Activated T-helper 1 cell treated with anti-CD3 and anti-CD28 coated beads, Interleukin-12 subunit alpha, Interleukin-12 subunit beta, Interleukin-2, Interleukin-4 antibody, amounts not matched to agents 30 ng/mL and 10 ng/mL and 1 ng/mL, durations not matched to agents 14 hours and 24 hours and 36 hours (primary cell): ENCODE data around the gene TBC1D16. TPM values are rescaled to one million over a fixed set of nuclear protein-coding genes. Genes with fewer than 3 reads are reported as not detected.

ENCODE experiments used
- DNase-seq: peaks from one replicate; pipeline ENCODE4 v3.0.0; 2021; ENCODE audit warnings: low spot score
- H3K27ac Mint-ChIP-seq: one replicate; pipeline ENCODE4 v1.8.0; 2021; ENCODE audit warnings: mild to moderate bottlenecking, mixed read lengths
- H3K27me3 Mint-ChIP-seq: one replicate; pipeline ENCODE4 v1.8.0; 2022; ENCODE audit warnings: mild to moderate bottlenecking, moderate library complexity, mixed read lengths; ENCODE audit not compliant: insufficient read depth
- H3K36me3 Mint-ChIP-seq: one replicate; pipeline ENCODE4 v1.8.0; 2021; ENCODE audit warnings: low read depth, mixed read lengths
- H3K4me1 Mint-ChIP-seq: one replicate; pipeline ENCODE4 v1.8.0; 2021; ENCODE audit warnings: low read depth, mixed read lengths
- H3K4me3 Mint-ChIP-seq: one replicate; pipeline ENCODE4 v1.8.0; 2021; ENCODE audit warnings: mild to moderate bottlenecking, moderate library complexity, mixed read lengths
- H3K9me3 Mint-ChIP-seq: one replicate; pipeline ENCODE4 v1.8.0; 2021; ENCODE audit warnings: mixed read lengths
- intact Hi-C: fragments of 100-400 bp; cut with micrococcal nuclease; formaldehyde crosslinking; loops from one replicate; pipeline ENCODE4 v1.15.1; 2024
- total RNA-seq: library from RNA; stranded (reverse); gene quantifications from 2 replicates; pipeline ENCODE4 v1.2.3, GENCODE V29; 2022

Gene TBC1D16
- total RNA-seq, 1 donor from 2014 or later = 1.9 TPM

DNA sequence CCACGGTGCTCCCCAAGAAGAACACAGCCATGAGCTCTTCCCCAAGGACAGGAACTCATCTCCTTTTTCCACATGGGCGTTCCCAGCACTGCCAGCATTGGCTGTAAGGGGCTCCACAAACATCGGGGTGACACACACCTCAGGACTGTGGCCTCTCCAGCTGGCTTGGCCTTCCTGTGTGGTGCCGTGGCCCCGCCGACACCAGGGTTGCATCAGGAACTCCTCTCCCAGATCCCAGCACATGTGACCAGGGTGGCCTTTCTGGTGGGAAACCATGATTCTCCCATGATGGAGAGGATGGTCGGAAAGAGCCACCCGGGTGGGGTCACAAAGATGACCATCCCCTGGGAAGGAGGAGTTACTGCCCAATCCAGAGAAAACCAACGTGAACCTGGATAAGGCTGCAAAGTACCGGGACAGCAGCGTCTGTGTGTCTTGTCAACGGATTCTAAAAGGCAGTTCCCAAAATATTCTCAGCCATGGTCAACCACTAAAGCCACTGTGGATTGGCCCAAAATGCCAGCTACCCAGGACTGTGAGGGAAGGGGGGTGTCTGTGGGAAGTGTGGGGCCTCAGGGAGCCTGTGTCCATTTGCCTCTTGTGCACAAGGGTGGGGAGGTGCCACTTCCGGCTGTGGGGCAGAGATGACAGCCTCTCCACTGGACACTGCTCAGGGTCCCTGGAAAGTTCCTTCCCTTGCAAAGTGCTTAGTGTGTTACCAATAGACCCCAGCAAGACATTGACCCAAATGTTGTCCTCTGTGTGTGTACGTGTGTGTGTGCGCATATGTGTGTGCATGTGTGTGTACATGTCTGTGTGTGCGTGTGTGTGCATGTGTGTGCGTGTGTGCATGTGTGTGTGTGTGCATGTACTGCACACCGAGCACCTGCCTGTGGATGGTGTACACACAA is 118.4 kb downstream of the TBC1D16 start:
- intact Hi-C loops = no loop called here
- peaks cover 7% of the 10 kb centered on the region for H3K27me3 Mint-ChIP-seq
- H3K9me3 Mint-ChIP-seq = no peaks in the 10 kb centered on the region
- H3K4me1 Mint-ChIP-seq = no peaks in the 10 kb centered on the region
- H3K4me3 Mint-ChIP-seq = no peak overlapping the region
- no peak overlapping the region for H3K27ac Mint-ChIP-seq
- no peak for DNase-seq
- no peaks in the 10 kb centered on the region for H3K36me3 Mint-ChIP-seq

DNA sequence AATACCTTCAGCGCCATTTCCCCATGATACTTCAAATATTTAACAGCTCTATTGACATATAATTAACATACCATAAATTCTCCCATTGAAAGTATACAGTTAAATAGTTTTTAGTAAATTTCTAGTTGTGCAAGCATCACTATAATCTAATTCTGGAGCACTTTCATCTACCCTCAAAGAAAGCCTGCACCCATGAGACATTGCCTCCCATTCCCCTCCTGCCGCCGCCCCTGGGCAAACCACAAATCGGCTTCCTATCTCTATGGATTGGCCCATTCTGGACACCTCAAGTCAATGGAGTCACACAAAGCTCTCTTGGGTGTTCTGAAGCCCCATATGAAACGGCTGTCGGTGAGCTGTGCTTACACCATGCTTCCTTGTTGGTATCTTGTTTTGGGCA is 119.2 kb downstream of the TBC1D16 start:
- Mint-ChIP-seq H3K9me3 (no peaks in the 10 kb centered on the region), H3K4me3 (no peak overlapping the region), H3K4me1 (no peaks in the 10 kb centered on the region), H3K36me3 (no peaks in the 10 kb centered on the region), H3K27me3 (peaks cover 7% of the 10 kb centered on the region), H3K27ac (no peak overlapping the region)
- intact Hi-C loops = no loop called here
- DNase-seq = no peak

DNA sequence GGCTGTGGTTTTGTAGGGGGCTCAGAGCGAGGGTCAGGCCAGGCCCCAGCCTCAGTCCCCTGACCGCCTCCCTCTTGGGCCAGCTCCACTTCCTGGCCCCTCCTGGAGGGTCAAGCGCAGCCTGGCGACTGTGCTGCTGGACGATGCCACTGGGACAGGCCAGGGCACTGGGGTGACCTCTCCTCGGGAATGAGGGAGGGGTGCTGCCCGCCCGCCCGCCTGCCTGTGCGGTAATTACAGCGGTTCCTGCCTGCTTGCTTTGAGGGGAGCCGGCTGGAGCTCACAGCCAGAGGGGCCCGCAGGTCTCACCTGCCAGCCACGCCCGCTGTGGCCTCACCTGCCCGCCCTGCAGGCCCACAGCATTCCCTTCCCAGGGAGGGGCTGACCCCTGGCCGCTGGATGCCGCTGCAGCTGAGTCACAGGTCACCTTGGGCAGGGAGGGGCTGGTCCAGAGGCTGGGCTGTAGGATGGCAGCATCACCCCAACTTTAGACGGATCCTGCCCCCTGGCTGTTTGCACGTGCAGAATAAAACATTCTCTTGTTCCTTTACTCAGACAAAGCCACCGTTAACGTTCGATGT is 119.7 kb downstream of the TBC1D16 start:
- peaks cover 7% of the 10 kb centered on the region for H3K27me3 Mint-ChIP-seq
- H3K4me1 Mint-ChIP-seq = no peaks in the 10 kb centered on the region
- H3K36me3 Mint-ChIP-seq = no peaks in the 10 kb centered on the region
- intact Hi-C loops = no loop called here
- no peak overlapping the region for H3K4me3 Mint-ChIP-seq
- DNase-seq = no peak
- H3K27ac Mint-ChIP-seq = no peak overlapping the region
- no peaks in the 10 kb centered on the region for H3K9me3 Mint-ChIP-seq

DNA sequence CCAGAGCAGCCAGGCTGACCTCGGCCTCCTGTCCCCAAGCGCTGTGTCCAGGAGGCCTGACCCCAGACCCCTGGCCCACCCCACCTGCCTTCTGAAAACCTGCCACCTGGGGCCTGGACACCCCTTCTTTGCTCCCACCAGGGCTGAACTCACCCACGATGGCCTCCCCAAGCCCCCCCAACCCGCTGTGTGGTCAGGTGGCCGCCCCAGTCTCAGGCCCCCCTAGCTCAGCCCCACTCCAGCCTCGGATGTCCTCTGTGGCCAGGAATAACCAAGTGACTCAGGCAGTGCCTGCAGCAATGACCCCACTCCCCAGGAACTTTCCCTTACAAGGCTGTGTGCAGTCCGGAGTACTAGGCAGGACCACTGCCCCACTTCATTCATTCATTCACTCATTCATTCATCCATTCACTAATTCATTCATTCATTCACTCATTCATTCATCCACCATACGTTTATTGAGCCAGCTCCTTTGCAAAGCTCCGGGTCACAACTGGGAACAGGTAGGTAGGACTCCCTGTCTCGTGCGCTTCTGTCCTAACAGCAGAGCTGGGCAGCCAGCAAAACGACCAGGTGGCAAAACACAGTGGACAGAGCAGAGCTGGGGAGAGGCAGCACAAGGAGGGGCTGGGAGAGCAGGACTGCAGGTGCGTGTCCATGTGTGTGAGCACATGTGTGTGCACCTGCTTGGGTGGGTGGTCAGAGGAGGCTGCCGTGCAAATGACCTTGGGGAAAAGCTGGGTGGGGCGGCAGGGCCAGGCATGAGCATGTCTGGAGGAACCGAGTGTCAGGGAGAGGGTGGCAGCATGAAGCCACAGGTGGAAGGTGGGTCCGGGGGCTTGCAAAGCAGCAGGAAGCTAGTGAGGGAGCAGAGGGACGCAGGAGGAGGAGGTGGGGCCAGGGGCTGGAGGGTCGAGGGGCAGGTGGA is 120.6 kb downstream of the TBC1D16 start:
- Mint-ChIP-seq H3K9me3 (no peaks in the 10 kb centered on the region), H3K27me3 (peaks cover 7% of the 10 kb centered on the region), H3K4me3 (no peak overlapping the region), H3K36me3 (no peaks in the 10 kb centered on the region), H3K27ac (no peak overlapping the region), H3K4me1 (no peaks in the 10 kb centered on the region)
- intact Hi-C loops = no loop called here
- no peak for DNase-seq

DNA sequence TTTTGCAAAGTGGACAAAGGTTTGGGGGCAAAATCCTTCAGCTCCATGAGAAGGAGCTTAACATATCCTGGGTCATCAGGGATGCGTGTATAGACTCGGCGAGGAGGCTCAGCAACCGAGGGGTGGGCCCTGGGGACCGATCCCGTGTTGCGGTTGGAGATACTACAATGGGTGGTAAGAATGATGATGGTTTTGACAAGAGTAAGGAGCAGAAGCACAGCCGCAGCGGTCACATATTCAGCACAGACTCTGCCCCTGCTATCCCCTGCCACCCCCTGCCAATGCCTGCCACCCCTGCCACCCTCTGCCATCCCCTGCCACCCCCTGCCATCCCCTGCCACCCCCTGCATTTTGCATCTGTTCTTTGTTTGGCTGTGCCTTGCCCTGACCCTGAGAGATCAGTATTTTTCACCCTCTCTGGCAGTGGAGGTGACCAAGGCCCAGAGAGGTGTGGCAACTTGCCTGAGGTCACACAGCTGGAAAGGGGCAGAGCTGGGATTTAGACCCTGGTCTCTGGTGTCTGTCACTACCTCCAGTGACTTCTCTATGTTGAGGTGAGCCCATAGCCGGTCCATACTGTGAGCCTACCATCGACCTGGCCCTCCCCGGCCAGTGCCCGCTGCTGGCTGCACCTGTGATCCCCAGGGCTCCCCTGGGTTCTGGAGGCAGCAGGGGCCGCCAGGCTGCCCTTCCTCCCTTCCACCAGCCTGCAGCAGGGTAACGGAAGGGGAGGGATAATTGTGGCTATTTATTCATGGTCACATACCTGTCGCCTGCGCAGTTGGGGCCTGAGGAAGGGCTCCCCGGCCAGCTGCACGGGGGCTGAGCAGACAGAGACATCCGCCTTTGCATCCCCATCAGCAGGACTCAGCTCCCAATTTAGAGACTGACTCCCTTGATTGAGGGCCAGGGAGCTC is 121.5 kb downstream of the TBC1D16 start:
- H3K36me3 Mint-ChIP-seq = no peaks in the 10 kb centered on the region
- H3K27me3 Mint-ChIP-seq = peaks cover 7% of the 10 kb centered on the region
- intact Hi-C loops = no loop called here
- DNase-seq = no peak
- no peak overlapping the region for H3K27ac Mint-ChIP-seq
- no peak overlapping the region for H3K4me3 Mint-ChIP-seq
- H3K9me3 Mint-ChIP-seq = no peaks in the 10 kb centered on the region
- no peaks in the 10 kb centered on the region for H3K4me1 Mint-ChIP-seq

DNA sequence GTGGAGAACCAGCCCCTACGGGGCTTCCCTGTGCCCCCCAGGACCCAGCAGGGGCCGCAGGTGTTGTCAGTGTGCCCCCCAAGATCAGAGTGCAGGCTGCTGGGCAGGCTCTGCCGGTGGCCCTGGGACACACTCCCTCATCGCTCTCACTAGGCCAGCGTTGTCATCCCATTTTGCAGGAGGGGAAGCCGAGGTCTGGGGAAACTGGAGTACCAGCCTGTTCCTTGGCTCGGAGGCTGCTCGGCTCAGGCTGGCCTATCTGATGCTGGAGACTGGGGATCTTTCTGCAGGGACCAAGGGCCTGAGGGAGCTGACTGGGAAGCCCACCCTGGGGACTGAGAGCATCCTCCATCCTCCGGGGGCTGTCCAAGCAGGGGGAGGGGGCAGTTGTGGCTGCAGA is 122.2 kb downstream of the TBC1D16 start:
- peaks cover 7% of the 10 kb centered on the region for H3K27me3 Mint-ChIP-seq
- no peak for DNase-seq
- H3K36me3 Mint-ChIP-seq = no peaks in the 10 kb centered on the region
- H3K4me3 Mint-ChIP-seq = no peak overlapping the region
- intact Hi-C loops = no loop called here
- H3K27ac Mint-ChIP-seq = no peak overlapping the region
- no peaks in the 10 kb centered on the region for H3K9me3 Mint-ChIP-seq
- no peaks in the 10 kb centered on the region for H3K4me1 Mint-ChIP-seq

DNA sequence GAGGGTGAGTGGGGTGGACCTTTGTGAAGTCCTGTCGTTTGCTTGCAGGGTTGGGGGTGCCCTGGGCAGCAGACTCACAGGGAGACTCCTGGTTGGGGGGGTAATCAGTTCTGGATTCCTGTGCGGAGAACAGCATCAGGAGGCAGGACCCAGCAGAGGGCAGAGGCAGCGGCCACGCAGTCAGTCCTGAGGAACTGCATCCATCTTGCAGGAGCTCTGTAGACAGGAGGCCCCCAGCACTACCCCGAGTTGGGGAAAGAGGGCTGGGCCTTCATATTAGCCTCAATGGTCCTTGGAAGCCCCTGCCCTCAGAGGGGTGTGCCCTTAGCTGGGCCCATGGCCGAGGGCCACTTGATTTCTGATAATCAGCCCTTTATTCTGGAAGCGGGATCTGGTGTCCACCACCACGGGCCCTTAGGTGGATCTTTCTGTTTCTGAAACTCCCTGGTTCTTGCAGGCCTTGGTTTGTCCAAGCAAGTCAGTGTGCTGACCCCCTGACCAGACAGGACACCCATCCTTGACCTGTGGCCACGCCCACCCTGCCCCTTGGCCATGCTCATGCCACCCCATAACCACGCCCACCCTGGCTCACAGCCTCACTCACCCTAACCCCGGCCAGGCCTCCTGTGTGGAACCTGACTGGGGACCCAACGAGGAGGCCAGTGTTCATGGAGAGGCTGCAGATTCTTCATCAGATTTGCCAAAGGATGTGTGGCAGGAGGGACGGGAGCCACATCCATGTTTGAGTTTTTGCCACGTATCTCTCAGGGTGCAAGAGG is 122.9 kb downstream of the TBC1D16 start:
- Mint-ChIP-seq H3K27ac (no peak overlapping the region), H3K27me3 (peaks cover 5% of the 10 kb centered on the region), H3K4me1 (no peaks in the 10 kb centered on the region), H3K9me3 (no peaks in the 10 kb centered on the region), H3K36me3 (no peaks in the 10 kb centered on the region), H3K4me3 (no peak overlapping the region)
- DNase-seq = no peak
- intact Hi-C loops = no loop called here

DNA sequence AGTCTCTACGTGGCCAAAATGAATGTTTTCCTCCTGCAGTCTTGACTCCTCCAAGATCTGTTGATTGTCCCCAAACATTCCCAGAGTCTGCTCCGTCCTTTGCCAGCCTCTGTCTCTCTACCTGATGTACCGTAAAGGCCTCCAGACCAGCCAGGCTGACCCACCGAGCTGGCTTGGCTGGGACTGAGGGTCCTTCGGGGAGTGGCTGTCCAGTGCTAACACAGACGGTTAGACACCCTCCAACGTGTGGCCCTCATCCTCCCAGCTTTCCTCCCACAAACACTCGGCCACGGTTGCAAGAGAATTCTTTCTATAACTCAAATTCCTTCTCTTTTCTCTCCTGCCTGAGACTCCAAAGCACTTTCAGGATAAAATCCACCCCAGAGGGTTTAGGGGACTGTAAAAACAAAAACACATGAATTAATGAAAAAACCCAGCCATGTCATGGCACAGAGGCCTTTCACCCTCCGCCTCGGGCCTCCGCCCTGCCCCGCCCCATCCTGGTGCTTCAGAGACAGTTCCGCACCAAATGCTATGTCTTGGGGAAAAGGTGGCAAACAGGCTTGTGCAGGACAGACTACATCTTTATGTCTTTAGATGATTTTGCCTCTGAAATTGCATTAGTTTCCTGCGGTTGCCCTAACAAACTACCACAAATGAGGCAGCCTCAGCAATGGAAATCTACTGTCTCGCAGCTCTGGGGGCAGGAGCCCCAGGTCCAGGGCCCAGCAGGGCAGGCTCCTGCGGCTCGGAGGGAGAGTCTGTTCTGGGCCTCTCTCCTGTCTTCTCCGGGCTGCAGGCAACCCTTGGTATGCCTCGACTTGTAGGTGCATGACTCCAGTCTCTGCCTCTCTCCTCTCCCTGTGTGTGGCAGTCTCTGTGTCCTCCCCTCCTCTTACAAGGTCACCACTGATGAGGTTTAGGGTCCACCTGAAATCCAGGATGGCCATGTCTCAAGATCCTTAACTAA is 124.0 kb downstream of the TBC1D16 start:
- DNase-seq = no peak
- Mint-ChIP-seq H3K4me3 (no peak overlapping the region), H3K4me1 (no peaks in the 10 kb centered on the region), H3K36me3 (no peaks in the 10 kb centered on the region), H3K27me3 (peaks cover 5% of the 10 kb centered on the region), H3K9me3 (no peaks in the 10 kb centered on the region), H3K27ac (no peak overlapping the region)
- intact Hi-C loops = no loop called here

DNA sequence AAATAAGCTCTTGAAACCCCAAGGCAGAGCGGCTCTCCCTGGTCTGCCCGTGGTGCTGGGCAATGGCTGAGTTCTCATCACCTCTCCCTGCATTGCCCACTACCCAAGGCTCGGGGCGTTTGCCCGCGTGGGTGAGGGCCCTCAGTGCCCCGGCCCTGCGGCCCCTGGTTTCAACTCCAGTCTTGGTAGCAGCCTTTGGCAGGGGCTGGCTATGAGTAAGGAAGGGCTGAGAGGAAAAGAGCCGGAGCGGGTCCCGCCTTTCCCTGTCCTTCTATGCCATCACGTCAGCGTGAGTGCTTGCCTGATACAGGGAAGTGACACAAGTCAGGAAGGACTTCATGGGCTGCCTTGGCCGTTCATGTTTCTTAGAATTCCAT is 124.7 kb downstream of the TBC1D16 start:
- no peak for DNase-seq
- Mint-ChIP-seq H3K36me3 (no peaks in the 10 kb centered on the region), H3K4me1 (no peaks in the 10 kb centered on the region), H3K27me3 (peaks cover 5% of the 10 kb centered on the region), H3K4me3 (no peak overlapping the region), H3K9me3 (no peaks in the 10 kb centered on the region), H3K27ac (no peak overlapping the region)
- intact Hi-C loops = no loop called here

DNA sequence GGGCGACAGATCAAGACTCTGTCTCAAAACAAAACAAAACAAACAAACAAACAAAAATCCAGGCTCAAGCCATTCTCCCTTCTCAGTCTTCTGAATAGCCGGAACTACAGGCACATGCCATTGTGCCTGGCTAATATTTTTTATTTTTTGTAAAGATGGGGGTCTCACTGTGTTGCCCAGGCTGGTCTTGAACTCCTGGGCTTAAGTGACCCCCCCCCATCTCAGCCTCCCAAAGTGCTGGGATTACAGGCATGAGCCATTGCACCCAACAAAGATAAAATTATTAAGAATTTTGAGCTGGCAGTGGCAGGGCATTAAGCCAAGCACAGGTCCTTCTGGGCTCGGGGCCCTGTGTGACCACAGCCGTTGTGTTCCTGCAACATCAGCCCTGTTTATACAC is 126.6 kb downstream of the TBC1D16 start:
- Mint-ChIP-seq H3K36me3 (no peaks in the 10 kb centered on the region), H3K9me3 (no peaks in the 10 kb centered on the region), H3K27me3 (peaks cover 5% of the 10 kb centered on the region), H3K4me1 (no peaks in the 10 kb centered on the region), H3K27ac (no peak overlapping the region), H3K4me3 (no peak overlapping the region)
- intact Hi-C loops = no loop called here
- DNase-seq = no peak

DNA sequence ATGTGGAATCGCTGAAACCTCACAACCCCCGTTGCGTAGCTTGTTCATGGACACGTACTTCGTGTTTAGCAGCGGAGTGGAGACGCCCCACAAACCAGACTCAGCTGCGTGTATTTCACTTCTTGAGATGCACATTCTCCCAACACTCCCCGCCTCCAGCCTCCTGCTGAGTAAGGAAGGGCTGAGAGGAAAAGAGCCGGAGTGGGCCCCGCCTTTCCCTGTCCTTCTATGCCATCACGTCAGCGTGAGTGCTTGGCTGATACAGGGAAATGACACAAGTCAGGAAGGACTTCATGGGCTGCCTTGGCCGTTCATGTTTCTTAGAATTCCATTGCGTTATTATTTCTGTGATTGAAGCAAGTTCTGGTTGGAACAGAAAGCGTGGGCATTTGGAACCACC is 127.8 kb downstream of the TBC1D16 start:
- no peak overlapping the region for H3K4me3 Mint-ChIP-seq
- intact Hi-C loops = no loop called here
- H3K9me3 Mint-ChIP-seq = no peaks in the 10 kb centered on the region
- H3K36me3 Mint-ChIP-seq = no peaks in the 10 kb centered on the region
- H3K27ac Mint-ChIP-seq = no peak overlapping the region
- peaks cover 2% of the 10 kb centered on the region for H3K27me3 Mint-ChIP-seq
- H3K4me1 Mint-ChIP-seq = no peaks in the 10 kb centered on the region
- no peak for DNase-seq
